H1 (cell line): ENCODE results near the gene ADGRA3. TPM values are rescaled to one million over a fixed set of nuclear protein-coding genes. Genes with fewer than 3 reads are reported as not detected.

ENCODE experiments used
- ASH2L ChIP-seq: fragments of 200-600, 300-600 bp; sonication (generic); IDR thresholded peaks from one replicate; pipeline ENCODE4 v1.7.1; 2017; ENCODE audit warnings: low read length
- ATF3 ChIP-seq: IDR thresholded peaks from 2 replicates; pipeline ENCODE4 v1.6.1; 2011; ENCODE audit warnings: low read depth, mild to moderate bottlenecking, low read length; ENCODE audit not compliant: insufficient read depth
- CHD1 ChIP-seq: IDR thresholded peaks from 2 replicates; pipeline ENCODE4 v1.6.1; 2012; ENCODE audit warnings: low read depth, low read length, improper control_type of control experiment
- CHD7 ChIP-seq: fragments of 300-600 bp; sonication (generic); IDR thresholded peaks from 2 replicates; pipeline ENCODE4 v1.7.1; 2012; ENCODE audit warnings: low read length, moderate library complexity, mild to moderate bottlenecking, inconsistent platforms; ENCODE audit not compliant: insufficient replicate concordance
- E2F6 ChIP-seq: IDR thresholded peaks from 2 replicates; pipeline ENCODE4 v1.6.1; 2012; ENCODE audit warnings: inconsistent platforms
- JUND ChIP-seq: IDR thresholded peaks from 2 replicates; pipeline ENCODE4 v1.6.1; 2011; ENCODE audit warnings: mild to moderate bottlenecking, improper control_type of control experiment, low read length
- NRF1 ChIP-seq: IDR thresholded peaks from 2 replicates; pipeline ENCODE4 v1.6.1; 2011; ENCODE audit warnings: mild to moderate bottlenecking, low read depth, low read length, improper control_type of control experiment
- RXRA ChIP-seq: IDR thresholded peaks from 2 replicates; pipeline ENCODE4 v1.6.1; 2011; ENCODE audit warnings: low read depth, mild to moderate bottlenecking, low read length, moderate library complexity; ENCODE audit not compliant: insufficient read depth
- SAP30 ChIP-seq: fragments of 300-600 bp; sonication (generic); IDR thresholded peaks from 2 replicates; pipeline ENCODE4 v1.7.1; 2012; ENCODE audit warnings: low read length, moderate library complexity, mild to moderate bottlenecking, inconsistent platforms; ENCODE audit not compliant: insufficient read depth, insufficient replicate concordance
- TAF1 ChIP-seq: IDR thresholded peaks from 2 replicates; pipeline ENCODE4 v1.6.1; 2011; ENCODE audit warnings: mild to moderate bottlenecking, low read depth, low read length
- ZNF274 ChIP-seq: IDR thresholded peaks from 2 replicates; pipeline ENCODE4 v1.7.0; 2012; ENCODE audit warnings: low read length, borderline replicate concordance; ENCODE audit errors: extremely low read depth
- polyA plus RNA-seq, 7 experiments: library from polyadenylated mRNA; depleted of rRNA in 3 of 7; stranded (reverse) in 5 of 7; unstranded in 2 of 7; fragments of >200 nt in 5 of 7; fragments of 200-250 nt in 2 of 7; gene quantifications; 1 replicate in 5 of 7; 2 replicates in 1 of 7; 4 replicates in 1 of 7; pipeline versions ENCODE4 v1.2.1 to v1.2.3, GENCODE V29; 2011 to 2013; ENCODE audit warnings: missing spikeins in 2 of 7, mixed read lengths in 2 of 7
- total RNA-seq: library from RNA; stranded (reverse); fragmentation: NEBNext Ultra II Directional; extraction: Animal tissue kit (Norgen Biotek cat#: 25700); gene quantifications from 2 replicates; pipeline ENCODE4 v1.2.1, GENCODE V29; 2021

Gene ADGRA3
- total and polyA plus RNA-seq, 2 of the 8 experiments (the other 6 are each of a cell fraction or from before 2014, with no cell fraction given), result 31.5 to 63.0 TPM

- TF ChIP-seq CHD7 (no peak), CHD1 (no peak), E2F6 (no peak), ZNF274 (no peak), TAF1 (no peak), RXRA (no peak), JUND (no peak), ATF3 (no peak), ASH2L (no peak), NRF1 (no peak), SAP30 (no peak)
Observed at GRCh38 chr4:22539251-22539650, 23.4 kb upstream of the ADGRA3 start (continued).
